Activated effector memory CD4-positive, alpha-beta T cell treated with anti-CD3 and anti-CD28 coated beads, Interleukin-2, amount 50 U/mL, for 16 hours (primary cell): ENCODE data around the gene EIPR1.

ENCODE experiments used
- DNase-seq: peaks from one replicate; pipeline ENCODE4 v3.0.0-alpha.2; 2020

Gene EIPR1

GRCh38 chr2:3169106-3169870, 208.3 kb downstream of the EIPR1 start:
- DNase-seq = peak; percentile 57

GRCh38 chr2:3168230-3168891, 209.3 kb downstream of the EIPR1 start:
- DNase-seq = peak; percentile 36

GRCh38 chr2:3163401-3163800, 214.2 kb downstream of the EIPR1 start:
- no peak for DNase-seq

- no peak for DNase-seq
These were observed 215.1 kb downstream of the EIPR1 start for GRCh38 chr2:3162442-3163077.

GRCh38 chr2:3160751-3161330, 216.8 kb downstream of the EIPR1 start:
- DNase-seq = no peak

- no peak for DNase-seq
These were observed 217.7 kb downstream of the EIPR1 start for GRCh38 chr2:3159782-3160545.

- no peak for DNase-seq
These were observed 222.9 kb downstream of the EIPR1 start for GRCh38 chr2:3154700-3155099.

GRCh38 chr2:3154146-3154545, 223.5 kb downstream of the EIPR1 start:
- no peak for DNase-seq

- peak; percentile 45 for DNase-seq
These were observed 226.3 kb downstream of the EIPR1 start for GRCh38 chr2:3151153-3151918.

GRCh38 chr2:3149441-3150217, 228.0 kb downstream of the EIPR1 start:
- no peak for DNase-seq

- DNase-seq = no peak
These were observed 228.9 kb downstream of the EIPR1 start for GRCh38 chr2:3148716-3149115.

GRCh38 chr2:3147651-3148530, 229.7 kb downstream of the EIPR1 start:
- DNase-seq = no peak

GRCh38 chr2:3146772-3147650, 230.6 kb downstream of the EIPR1 start:
- no peak for DNase-seq

- no peak for DNase-seq
These were observed 231.4 kb downstream of the EIPR1 start for GRCh38 chr2:3146175-3146574.

GRCh38 chr2:3145471-3146021, 232.1 kb downstream of the EIPR1 start:
- no peak for DNase-seq

- DNase-seq = no peak
These were observed 232.8 kb downstream of the EIPR1 start for GRCh38 chr2:3144856-3145255.

- no peak for DNase-seq
These were observed 234.0 kb downstream of the EIPR1 start for GRCh38 chr2:3143602-3144001.

- no peak for DNase-seq
These were observed 234.6 kb downstream of the EIPR1 start for GRCh38 chr2:3142961-3143571.
